GM18867 (cell line): Measurements from ENCODE around the gene RAB2B.
"Not testable (repeated sequence)": the region's sequence is repeated elsewhere in the genome, so short reads cannot be mapped to it uniquely, and the experiment has no call there.

Source experiments
- ATAC-seq: cut with Tn5 transposase; IDR thresholded peaks from one replicate; pipeline ENCODE4 v1.9.1; 2021; ENCODE audit warnings: mild to moderate bottlenecking, moderate library complexity; ENCODE audit not compliant: unreplicated experiment

RAB2B gene

DNA sequence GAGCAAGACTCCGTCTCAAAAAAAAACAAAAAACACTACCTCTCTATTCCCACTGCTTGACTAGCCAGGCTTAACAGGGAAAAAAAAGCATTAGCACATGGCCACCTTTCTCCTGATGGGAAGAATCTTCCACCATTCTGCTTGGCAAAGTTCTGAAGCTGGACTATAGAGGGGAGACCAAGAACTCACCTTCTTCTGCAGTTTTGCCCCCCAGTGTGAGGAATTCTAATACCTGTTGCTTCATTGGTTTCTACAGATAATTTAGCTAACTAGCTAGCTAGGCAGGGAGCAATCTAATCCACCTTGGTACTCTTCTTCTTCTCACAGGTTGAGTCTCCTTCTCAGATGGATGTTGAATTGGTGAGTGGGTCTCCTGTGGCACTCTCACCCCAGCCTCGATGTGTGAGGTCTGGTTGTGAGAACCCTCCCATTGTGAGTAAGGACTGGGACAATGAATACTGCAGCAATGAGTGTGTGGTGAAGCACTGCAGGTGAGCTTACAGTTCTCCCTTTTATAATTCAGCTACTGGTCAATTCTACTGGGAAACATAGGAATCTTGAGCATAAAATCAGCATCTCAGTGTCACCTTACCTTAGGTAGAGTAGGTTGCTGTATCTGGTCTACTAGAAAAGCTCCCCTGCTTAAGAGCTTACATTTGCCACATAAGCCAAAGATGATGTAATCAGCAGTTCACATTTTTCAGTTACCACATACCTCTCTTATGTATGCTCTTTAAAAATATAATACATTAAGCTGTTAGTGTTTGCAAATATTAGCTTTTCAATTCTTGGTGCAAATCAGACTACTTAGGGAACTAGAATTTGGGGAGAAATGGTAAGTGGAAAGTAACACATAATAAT is 18.4 kb upstream of the RAB2B start:
- no peak for ATAC-seq

DNA sequence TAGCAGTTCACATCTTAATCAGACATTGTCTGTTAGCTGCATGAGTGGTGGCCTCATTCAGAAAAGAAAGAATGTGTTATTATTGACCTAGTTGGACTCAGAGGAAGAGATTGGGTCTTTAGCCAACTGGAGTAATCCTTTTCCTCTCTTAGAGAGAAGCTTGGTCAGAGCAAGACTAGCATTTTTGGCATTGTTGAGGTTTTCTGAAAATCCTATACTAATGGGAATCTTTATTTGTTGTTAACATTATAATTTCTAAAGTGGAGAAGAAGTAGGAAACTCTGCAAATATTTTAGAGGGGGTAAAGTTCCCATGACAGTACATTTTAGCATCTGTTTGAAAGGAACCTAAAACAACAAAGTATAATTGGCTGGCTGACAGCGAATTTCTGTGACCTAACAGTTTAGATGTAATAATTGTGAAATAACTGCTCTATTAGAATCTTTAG is 9.9 kb upstream of the RAB2B start:
- no peak for ATAC-seq

DNA sequence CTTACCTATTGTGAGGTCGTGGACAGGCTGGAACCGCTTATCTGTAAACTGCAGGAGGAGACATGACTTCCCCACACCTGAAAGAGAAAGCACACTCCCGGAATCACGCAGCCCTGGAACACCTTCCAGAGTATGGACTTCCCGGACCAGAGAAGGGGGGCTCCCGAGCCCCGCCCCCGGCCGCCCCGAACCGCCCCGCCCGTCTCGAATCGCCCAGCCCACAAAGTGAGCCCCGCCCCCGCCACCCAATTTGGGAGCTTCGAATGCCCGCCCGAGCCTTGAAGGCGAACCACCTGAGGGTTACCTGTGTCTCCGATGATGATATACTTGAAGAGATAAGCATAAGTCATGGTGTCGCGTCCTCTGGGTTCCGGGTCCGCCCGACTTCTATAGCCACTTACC is 235 bp downstream of the RAB2B start:
- ATAC-seq: peak; percentile 38

GRCh38 chr14:21475767-21476522 is 814 bp downstream of the RAB2B start:
- no peak for ATAC-seq

DNA sequence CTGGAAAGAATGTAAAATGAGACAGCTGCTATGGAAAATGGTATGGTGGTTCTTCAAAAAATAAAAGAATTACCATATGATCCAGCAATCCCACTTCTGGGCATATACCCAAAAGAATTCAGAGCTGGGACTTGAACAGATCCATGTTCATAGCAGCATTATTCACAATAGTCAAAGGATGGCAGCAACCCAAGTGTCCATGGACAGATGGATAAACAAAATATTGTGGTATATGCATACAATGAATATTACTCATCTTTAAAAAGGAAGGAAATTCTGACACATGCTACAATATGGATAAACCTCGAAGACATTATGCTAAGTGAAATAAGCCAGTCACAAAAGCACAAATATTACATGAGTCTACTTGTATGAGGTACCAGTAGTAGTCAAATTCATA is 9.1 kb downstream of the RAB2B start:
- ATAC-seq: no peak

DNA sequence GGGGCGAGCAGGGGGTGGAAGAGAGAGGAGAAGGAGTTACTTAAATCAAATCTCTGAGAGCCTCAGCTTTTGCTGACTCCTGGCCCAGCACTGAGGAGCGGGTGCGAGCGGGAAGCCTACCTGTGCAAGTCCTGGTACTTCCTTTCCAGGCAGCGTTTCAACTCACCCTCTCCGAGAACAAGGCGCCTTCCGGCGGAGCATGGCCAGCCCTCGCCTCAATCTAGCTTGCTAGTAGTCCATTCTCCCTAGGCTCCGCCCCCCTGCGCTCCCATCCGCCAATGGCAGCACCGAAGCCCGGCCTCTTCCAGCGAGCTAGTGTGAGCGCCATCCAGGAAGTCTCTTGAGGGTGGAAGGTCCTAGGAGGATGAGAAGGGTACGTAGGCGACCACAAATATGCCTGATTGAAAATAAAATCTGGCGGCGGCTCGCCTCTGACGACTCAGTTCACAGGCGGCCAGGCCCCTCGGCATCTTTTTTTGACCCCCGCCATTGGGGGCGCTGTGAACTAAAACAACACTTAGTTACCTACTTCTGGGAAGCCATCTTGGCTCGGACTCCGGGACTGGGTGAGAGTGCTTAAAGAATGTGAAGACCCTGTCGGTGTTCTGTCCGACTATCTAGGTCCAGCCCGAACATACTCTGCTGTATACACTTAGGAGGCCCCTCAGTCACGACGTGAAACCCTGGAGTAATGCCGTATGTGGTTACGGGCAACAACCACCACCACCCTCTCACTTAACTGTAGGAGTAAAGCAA is 20.7 kb downstream of the RAB2B start, which contains the start of gene CHD8:
CHD8 (minus strand) TSS at position 212 of the 756 bp plus-strand sequence. CDS start 24,480 bp downstream, outside the sequence.
- peak; percentile 95 for ATAC-seq

- ATAC-seq: no peak
Observed at GRCh38 chr14:21455592-21455911, 21.2 kb downstream of the RAB2B start.

DNA sequence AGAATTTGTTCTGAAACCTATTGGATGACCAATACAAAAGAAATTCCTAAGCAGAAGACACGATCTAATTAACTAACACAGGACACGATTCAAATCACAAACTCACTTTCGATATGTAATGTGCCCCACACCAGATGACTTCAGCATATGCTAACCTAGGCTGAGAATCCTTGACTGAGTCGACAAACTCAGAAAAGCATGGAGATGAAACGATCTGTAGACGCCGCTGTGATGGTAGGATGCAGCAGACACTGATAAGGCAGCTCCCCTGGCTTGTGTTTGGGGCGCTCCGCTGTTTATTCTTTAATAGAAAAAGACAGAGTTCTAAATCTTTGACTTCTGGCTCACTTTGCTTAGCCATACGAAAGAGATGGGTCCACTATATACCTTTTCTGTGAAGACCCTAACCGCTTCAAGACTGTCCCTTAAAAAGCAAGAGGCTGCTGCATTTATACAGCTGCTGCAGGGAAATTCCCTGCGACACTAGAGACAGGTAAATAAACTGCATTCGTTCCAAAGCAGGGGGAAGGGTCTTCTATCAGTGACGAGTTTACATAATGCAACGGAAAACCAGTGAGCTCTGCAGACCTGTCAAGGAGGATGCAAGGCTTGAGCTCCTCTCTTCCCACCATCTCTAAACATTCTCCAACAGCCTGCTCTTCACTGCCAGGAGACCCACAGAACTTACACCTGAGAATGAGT is 21.8 kb downstream of the RAB2B start:
- ATAC-seq: no peak

DNA sequence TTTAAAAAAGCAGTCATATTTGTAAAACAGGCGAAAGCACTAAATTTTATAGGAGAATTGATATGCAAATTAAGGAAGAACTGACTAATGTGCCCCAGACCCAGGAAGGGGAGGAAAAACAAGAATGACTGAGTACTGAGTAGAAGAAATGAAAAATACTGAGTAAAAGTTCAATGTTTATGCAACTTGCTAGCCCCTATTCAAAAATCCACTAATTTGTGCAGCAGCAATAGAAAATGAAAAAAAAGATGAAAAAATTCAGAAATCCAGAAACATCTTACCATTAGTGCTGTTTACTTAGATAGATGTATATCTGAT is 26.9 kb downstream of the RAB2B start:
- ATAC-seq: no peak

DNA sequence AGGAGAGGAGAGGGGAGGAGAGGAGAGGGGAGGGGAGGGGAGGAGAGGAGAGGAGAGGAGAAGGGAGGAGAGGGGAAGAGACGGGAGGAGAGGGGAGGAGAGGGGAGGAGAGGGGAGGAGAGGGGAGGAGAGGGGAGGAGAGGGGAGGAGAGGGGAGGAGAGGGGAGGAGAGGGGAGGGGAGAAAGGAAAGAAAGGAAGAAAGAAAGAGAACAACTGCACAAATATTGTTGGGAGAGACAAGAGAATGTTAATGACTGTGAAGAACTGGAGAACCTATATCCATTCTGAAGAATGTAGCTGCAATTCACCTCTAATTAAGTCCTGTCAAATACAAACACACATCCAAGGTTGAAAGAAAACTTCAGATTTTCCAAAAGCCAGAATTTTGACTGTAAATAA is 34.1 kb downstream of the RAB2B start:
- not testable (repeated sequence) for ATAC-seq

- no peak for ATAC-seq
Observed at GRCh38 chr14:21440859-21441258, 35.9 kb downstream of the RAB2B start.

DNA sequence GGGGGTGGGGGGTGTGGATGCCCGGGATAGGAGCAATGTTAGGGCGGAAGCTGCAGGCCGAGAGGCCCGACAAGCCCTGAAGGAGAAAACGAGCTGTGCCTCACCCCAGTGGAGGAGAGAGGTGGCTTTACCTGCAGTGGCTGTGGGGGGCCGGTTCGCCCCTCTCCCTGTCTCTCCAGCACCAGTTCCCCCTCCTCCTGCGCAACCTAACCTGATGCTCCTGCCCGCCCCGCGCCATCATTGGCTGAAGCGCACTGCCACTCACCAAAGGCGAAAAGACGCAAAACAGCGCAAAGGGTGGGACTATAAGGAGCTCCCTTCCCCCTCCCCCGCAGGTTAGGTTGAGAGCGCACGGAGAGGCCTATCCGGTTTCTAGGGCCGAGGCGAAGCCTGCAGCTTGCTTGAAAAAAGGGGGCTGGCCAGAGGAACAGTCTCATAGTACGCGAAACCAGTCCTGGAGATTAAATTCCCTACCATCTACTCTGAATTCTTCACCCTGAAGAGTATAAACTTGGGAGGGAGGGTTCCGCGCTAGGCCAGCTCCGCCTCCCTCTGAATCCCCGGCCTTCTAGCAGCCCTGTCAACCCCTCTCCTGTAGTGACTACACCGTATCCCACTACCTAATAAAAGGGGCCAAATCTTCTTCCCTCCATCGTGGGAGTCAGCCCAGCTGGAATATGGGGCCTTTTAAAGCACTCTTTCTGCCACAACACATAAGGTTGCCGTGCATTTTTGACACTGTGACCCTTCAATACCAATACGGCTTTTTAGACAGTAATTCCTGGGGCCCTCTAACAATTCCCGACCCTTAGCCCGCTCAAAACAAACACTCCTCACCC is 39.5 kb downstream of the RAB2B start:
- ATAC-seq: peak; percentile 98

DNA sequence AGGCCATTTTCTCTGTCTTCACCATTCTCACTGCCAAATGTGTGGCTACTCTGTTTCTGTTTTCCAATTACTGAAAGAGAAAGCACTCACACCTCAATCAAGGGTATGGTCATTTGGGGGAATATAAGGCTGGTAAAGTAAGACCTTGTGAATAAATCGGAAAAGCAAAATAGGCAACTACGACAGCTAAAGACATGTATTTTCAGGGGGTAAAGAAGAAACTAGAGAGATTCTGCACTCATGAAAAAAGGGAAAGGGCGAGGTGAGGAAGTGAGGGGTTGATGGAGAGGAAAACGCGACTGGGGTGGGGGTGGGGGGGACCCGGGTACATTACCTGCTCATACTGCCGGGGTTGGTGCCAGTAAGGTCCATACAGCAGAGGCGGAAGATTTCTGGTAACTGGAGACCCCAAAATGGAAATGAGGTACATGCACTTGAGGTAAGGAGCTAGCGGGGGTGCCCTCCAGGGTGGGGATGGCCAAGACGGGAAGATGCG is 40.1 kb downstream of the RAB2B start:
- ATAC-seq: no peak

DNA sequence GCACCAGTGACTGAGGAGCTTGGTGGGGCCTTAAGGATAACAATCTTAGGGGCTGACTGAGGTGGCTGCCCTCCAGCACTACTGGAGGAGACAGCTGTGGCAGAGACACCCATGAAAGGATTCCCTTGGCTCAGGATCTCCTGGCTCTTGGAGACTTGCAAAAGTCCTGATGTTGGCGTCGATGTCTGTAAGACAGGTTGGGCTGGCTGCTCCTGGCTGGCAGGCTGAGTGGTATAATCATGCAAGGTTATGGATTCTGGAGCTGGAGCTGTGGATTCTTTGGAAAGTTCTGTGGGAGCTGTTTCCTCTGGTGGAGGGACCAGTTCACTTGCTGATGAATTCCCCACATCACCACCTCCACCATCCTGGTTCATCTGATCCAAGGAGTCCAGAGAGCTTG is 45.6 kb downstream of the RAB2B start:
- ATAC-seq: no peak

GRCh38 chr14:21428930-21429329 is 47.8 kb downstream of the RAB2B start:
- no peak for ATAC-seq

DNA sequence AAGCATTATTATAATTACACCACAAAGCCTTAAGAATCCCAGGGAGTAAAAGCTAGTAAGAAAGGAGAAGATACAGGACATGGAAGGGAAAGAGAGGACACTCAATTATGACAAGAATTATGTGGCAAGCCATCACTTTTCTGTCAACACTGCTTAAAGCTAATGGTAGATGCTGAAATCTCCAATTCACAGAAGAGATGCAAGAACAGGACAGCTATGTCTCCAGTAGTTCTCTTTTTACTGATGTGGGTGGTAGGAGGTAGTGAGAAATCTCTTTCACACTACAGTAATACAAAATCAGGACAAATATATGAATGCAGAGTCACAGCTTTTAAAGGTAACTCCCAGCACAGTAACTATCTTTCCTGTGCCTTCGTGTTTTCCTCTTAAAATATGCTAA is 50.1 kb downstream of the RAB2B start:
- ATAC-seq: no peak

DNA sequence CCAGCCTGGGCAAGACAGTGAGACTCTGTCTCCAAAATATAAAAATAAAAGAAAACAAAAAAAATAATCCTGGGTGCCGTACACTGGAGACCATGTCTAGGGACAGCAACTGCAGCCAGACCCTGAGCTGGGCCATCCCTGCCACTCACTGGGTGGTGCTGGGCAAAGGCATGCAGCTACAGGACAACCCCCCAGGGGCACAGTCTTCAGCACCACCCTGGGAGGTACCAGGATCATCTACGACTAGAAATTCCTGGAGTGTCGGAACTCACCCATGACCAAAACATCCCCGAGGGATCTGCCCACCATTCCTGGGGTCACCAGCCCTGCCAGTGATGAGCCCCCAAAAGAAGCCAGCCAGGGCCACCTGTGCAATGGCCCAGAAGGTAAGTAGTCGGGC is 57.2 kb downstream of the RAB2B start:
- ATAC-seq: no peak

- ATAC-seq: no peak
Observed at GRCh38 chr14:21415329-21415728, 61.4 kb downstream of the RAB2B start.

GRCh38 chr14:21414137-21414631 is 62.6 kb downstream of the RAB2B start:
- no peak for ATAC-seq
